Cardiac septum (tissue), 1 donor: ENCODE data around the gene VDR. TPM values are rescaled to one million over a fixed set of nuclear protein-coding genes. Genes with fewer than 3 reads are reported as not detected.

Experiments
- DNase-seq: peaks from one replicate; pipeline ENCODE4 v3.0.0-alpha.2; 2020; ENCODE audit warnings: low spot score
- intact Hi-C: fragments of 100-400 bp; cut with DNase I; formaldehyde crosslinking; loops from one replicate; pipeline ENCODE4 v1.14.0; 2022
- long read RNA-seq: library from polyadenylated mRNA; unstranded; transcript quantifications from one replicate; pipeline ENCODE4 v2.0.0, GENCODE V29; 2021
- total RNA-seq: library from RNA; stranded (reverse); fragmentation: NEBNext Ultra II Directional; extraction: Animal tissue kit (Norgen Biotek cat#: 25700); gene quantifications from one replicate; pipeline ENCODE4 v1.2.1, GENCODE V29; 2021
- donor health status: DM: no; HTN: no; CAD: no.

VDR gene
- 1.3 TPM for total RNA-seq
- long read RNA-seq, partial matches to known transcripts, result 1 of 2 reads
- long read RNA-seq, other reads (novel, unspliced or antisense), result 1 of 2 reads

GRCh38 chr12:47904713-47905709 lies at the start of gene VDR:
TSS of gene VDR (minus strand) at chr12:47904994. CDS start at chr12:47879113, 25,881 bp downstream.
- DNase-seq, result peak; percentile 91
- intact Hi-C loops, result loop anchor here (5.0 kb wide), 1 partner anchor 42 kb away; no protein-coding TSS in a partner anchor

- DNase-seq, result no peak
- intact Hi-C loops, result no loop called here
These were observed 49.3 kb upstream of the VDR start for GRCh38 chr12:47954058-47954457.

GRCh38 chr12:47950856-47951468 lies 46.2 kb upstream of the VDR start:
- DNase-seq, result no peak
- intact Hi-C loops, result no loop called here

GRCh38 chr12:47949441-47950341 lies 44.9 kb upstream of the VDR start:
- intact Hi-C loops, result loop anchor here (5.0 kb wide), 1 partner anchor 42 kb away; no protein-coding TSS in a partner anchor
- DNase-seq, result peak; percentile 85

GRCh38 chr12:47947341-47947740 lies 42.5 kb upstream of the VDR start:
- no peak for DNase-seq

GRCh38 chr12:47946413-47947323 lies 41.9 kb upstream of the VDR start:
- DNase-seq, result no peak
- intact Hi-C loops, result loop anchor here (5.0 kb wide), 1 partner anchor 39 kb away; no protein-coding TSS in a partner anchor

More at GRCh38 chr12:47947341-47947740, 42.5 kb upstream of the VDR start:
- intact Hi-C loops, result loop anchor here (5.0 kb wide), 1 partner anchor 40 kb away; no protein-coding TSS in a partner anchor

- DNase-seq, result no peak
- intact Hi-C loops, result loop anchor here (5.0 kb wide), 1 partner anchor 38 kb away; no protein-coding TSS in a partner anchor
These were observed 40.5 kb upstream of the VDR start for GRCh38 chr12:47945341-47945728.

GRCh38 chr12:47944685-47945340 lies 40.0 kb upstream of the VDR start:
- intact Hi-C loops, result loop anchor here (5.0 kb wide), 1 partner anchor 38 kb away; no protein-coding TSS in a partner anchor

GRCh38 chr12:47943623-47944340 lies 39.0 kb upstream of the VDR start:
- DNase-seq, result no peak
- intact Hi-C loops, result no loop called here

More at GRCh38 chr12:47944685-47945340, 40.0 kb upstream of the VDR start:
- no peak for DNase-seq

GRCh38 chr12:47942614-47943225 lies 37.9 kb upstream of the VDR start:
- DNase-seq, result no peak
- intact Hi-C loops, result no loop called here

- intact Hi-C loops, result no loop called here
- no peak for DNase-seq
These were observed 37.2 kb upstream of the VDR start for GRCh38 chr12:47941871-47942613.

GRCh38 chr12:47941475-47941780 lies 36.6 kb upstream of the VDR start:
- intact Hi-C loops, result no loop called here
- no peak for DNase-seq

GRCh38 chr12:47940773-47941474 lies 36.1 kb upstream of the VDR start:
- intact Hi-C loops, result no loop called here
- no peak for DNase-seq

GRCh38 chr12:47939009-47939601 lies 34.3 kb upstream of the VDR start:
- intact Hi-C loops, result loop anchor here (10.0 kb wide), 1 partner anchor 154 kb away; no protein-coding TSS in a partner anchor
- DNase-seq, result no peak

- DNase-seq, result no peak
- intact Hi-C loops, result loop anchor here (10.0 kb wide), 1 partner anchor 154 kb away; no protein-coding TSS in a partner anchor
These were observed 33.8 kb upstream of the VDR start for GRCh38 chr12:47938594-47938993.
